Stimulated activated CD4-positive, alpha-beta T cell treated with anti-CD3 and anti-CD28 coated beads, Interleukin-4, amount 100 ng/mL, for 4 hours (primary cell): Measurements from ENCODE around the gene APBA1.
"Not testable (repeated sequence)": the region's sequence is repeated elsewhere in the genome, so short reads cannot be mapped to it uniquely, and the experiment has no call there.

Experiments used
- DNase-seq, 2 experiments: peaks; one replicate each; pipeline ENCODE4 v3.0.0-alpha.2; 2020

APBA1 gene

GRCh38 chr9:69433968-69434367, 238.2 kb downstream of the APBA1 start:
- no peak for DNase-seq

GRCh38 chr9:69433392-69433791, 238.8 kb downstream of the APBA1 start:
- no peak for DNase-seq

DNA sequence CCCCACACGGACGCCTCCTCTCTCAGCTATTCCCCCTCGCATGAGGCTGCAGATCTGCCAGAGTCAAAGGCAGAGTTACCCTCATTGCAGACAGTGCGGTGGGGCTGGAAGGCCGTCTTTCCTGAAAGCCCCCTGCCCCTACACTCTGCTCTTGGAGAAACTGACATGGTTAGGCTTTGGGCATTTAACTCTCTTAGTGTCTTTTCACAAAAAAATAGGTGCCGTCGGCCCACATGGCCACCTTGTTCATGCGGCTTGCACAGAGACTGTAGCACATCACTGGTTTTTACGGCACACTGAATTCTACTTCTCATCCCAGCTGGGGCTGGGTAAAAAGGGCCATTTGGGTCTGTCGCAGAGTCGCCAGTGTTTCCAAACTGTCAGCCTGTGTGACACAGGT, 239.5 kb downstream of the APBA1 start:
- DNase-seq: no peak

DNA sequence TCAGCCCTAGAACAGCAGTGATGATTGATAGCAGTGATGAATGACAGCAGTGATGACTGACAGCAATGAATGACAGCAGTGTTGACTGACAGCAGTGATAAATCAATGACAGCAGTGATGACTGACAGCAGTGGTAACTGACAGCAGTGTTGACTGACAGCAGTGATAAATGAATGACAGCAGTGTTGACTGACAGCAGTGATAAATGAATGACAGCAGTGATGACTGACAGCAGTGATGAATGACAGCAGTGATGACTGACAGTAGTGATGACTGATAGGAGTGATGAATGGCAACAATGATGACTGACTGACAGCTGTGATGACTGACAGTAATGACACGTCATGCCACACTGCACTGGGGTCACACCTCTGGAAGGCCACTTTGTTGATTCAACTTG, 240.4 kb downstream of the APBA1 start:
- DNase-seq: no peak

DNA sequence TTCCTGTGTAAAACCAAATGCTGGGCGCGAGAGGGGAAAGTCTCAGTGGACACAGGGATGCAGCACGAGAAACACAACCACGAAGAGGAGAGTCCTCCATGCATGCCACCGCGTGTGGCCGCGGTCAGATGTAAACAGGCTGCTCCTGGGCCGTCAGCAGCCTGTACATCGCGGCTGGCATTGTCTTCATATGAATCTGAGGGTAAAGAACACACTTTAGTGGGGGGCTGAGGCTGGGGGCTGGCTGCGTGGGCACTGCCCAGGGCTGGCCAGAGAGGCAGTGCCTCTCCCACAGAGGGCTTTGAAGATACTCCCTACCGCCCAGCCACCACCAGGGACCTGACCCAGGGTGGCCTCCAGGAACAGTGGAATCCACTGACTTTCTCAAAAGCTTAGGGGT, 241.0 kb downstream of the APBA1 start:
- no peak for DNase-seq

- DNase-seq: no peak
Observed at GRCh38 chr9:69430206-69430605, 242.0 kb downstream of the APBA1 start.

- DNase-seq: no peak
Observed at GRCh38 chr9:69429281-69429680, 242.9 kb downstream of the APBA1 start.

GRCh38 chr9:69428017-69428785, 244.0 kb downstream of the APBA1 start:
- no peak for DNase-seq

DNA sequence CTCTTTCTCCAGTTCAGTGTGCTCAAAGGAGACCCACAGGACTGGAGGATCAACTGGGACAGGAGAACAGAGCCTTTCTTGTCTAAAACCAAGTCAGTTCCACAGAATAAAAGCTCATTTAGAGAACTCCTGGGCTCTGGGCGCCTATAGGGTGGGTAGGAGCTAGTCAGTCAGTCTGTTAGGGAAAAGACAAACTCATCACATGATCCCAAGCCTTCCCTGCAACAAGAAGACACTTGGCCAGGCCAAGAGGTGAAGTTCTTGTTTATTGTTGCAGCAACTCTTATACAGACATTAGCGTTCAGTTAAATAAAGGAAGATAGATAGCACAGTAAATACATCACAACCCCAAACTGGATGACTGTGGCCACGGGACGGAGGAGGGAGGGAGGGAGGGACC, 244.9 kb downstream of the APBA1 start:
- no peak for DNase-seq

GRCh38 chr9:69425136-69425801, 246.9 kb downstream of the APBA1 start:
- no peak for DNase-seq

- DNase-seq: peak; percentile 4 to 11
Observed at GRCh38 chr9:69421908-69422801, 250.0 kb downstream of the APBA1 start.

DNA sequence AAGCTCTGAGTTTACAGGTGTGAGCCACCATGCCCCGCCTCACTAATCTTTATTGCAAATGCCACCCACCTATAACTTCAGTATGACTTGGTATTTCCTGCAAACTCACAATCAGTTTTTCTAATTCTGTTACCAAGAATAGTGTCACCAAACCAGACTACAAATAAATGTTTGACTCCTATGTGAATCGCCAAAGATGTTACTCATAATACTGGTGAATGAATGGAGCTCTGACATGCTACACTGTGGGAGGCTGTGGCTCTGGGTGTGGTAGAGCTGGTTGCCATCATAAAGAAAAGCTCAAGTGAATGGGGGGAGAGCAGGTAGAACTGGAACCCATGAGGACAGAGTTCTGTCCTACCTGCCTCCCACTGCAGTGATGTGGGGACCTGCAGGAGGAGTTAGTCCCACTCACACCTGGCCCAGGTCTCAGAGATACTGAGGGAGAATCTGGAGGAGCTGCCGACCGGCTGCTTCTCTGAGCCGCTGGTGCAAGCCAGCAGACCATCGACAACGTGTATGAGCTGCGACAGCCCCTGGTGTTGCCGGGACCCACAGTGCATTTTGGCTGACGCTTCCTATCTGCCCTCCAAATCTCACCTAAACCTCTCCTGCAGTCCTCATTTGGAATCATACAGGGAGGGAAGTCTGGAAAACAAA, 251.4 kb downstream of the APBA1 start:
- DNase-seq: no peak

DNA sequence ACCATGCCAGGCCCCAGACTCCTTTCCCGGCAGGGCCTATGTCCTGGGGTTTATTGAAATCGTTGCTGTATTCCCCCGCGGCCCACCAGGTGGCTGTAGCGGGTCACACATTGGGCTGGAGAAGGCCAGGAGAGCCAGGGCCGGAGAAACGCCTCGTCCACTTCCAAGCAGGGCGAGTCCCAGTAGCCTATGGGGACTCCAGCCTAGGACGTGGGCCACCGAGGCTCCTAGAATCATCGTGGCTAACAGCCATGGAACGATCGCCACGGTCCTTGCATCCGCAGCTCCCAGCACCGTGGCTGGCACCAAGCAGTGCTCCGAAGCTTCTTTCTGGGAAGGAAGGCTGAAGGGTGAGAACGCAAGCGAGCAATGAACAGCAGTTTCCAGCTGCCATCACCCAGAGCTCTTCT, 259.4 kb downstream of the APBA1 start:
- DNase-seq: no peak

DNA sequence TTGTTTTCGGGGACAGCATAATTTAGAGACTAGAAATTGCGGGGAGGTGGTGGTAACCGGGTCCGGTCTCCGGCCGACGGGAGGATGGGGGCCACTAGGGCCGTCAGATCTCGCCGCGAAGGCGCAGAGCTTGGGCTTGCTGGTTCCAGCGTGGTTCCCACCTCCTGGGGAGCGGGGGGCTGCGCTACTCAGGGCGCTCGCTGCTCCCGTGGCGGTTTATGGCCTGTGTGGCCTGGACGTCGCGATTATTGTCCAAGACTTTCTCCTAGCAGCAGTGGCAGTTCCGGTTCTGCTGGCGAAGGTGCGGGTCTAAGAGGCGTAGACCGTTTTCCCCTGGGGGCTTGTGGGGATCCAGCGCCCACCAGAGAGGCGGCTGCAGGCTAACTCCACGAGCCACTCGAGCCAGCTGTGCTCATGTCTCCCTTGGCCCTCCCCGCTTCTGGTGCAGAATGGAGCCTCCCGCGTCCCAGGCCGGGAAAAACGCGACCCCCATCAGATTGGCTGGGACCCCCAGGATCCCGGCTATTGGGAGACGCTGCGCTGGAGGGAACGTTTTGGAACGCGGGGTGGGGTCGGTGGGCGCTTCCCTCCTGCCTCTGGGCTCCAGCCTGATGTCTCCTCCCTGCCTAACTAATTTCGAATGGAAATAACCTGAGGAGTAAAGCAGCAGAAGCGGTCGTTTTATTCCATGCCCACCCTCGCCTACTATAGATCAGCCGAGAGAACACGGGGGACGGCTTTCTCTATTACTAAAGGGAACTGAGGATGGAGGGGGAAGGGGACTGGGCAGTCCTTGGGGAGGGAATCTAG, 260.0 kb downstream of the APBA1 start:
- no peak for DNase-seq

GRCh38 chr9:69411246-69411645, 260.9 kb downstream of the APBA1 start:
- DNase-seq: no peak

DNA sequence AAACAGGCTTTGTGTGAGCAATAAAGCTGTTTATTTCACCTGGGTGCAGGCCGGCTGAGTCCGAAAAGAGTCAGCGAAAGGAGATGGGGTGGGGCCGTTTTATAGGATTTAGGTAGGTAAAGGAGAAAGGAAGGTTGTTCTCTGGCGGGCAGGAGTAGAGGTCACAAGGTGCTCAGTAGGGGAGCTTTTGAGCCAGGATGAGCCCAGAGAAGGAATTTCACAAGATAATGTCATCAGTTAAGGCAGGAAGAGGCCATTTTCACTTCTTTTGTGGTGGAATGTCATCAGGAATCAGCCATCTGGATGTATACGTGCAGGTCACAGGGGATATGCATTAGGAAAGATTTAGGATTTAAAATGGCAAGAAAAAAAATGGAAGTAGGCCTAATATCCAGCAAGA, 262.2 kb downstream of the APBA1 start:
- not testable (repeated sequence) for DNase-seq

DNA sequence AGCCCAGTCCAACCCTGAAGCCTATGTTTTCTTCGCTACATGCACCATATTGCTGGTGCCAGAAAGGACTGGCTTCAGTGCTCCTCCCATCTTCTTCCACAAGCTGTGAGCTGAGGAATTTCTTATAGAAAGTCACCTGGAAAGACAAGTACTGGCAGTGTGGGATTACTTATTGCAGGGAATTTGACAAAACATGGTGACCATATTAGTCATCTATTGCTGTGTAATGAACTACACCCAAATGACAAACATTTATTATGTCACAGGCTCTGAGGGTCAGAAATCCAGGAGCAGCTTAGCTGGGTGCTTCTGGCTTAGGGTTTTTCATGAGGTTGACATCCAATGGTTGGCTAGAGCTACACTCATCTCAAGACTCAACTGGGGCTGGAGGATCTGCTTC, 271.7 kb downstream of the APBA1 start:
- no peak for DNase-seq

- DNase-seq: no peak
Observed at GRCh38 chr9:69397384-69398214, 274.6 kb downstream of the APBA1 start.

DNA sequence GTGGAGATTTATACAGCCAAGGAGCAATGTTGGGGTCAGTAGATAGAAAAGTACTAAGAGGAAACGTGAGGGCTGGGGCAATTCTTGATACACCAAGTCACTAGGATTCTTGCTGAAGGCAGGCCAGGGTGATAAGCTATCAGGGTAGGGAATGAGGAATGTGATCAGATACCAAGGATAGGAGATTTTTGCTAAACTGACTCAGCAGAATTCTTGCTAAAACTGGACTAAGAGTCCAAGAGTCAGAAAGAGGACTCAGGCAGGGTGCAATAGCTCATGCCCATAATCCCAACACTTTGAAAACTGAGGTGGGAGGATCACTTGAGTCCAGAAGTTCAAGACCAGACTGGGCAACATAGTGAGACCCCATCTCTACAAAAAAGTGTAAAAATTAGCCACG, 275.4 kb downstream of the APBA1 start:
- no peak for DNase-seq

GRCh38 chr9:69395718-69396117, 276.5 kb downstream of the APBA1 start:
- DNase-seq: no peak

DNA sequence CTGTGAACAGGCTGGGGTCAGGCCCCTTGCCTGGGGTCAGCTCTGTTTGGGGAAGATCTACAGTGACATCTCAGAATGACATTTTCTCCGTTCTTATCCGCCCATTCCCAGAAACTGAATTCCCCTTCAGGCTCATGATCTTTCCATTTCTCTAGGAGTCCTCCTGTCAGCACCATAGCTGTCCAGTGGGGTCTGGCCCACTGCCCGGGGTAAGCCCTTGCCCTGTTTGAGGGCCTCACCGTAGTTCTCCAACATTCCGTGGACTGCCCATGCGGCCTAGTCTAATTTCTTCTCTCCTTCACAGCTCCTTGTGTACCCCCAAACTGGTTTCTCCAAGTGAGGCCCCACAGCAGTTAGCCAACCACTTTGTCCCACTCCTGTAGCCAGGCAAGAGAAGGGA, 278.7 kb downstream of the APBA1 start:
- no peak for DNase-seq
